GM12864 (cell line): ENCODE measurements around the gene MTRF1.

Experiments used
- DNase-seq: peaks from one replicate; pipeline ENCODE4 v3.0.0-alpha.2; 2011; ENCODE audit warnings: low read depth
- H3K4me3 ChIP-seq: 2 replicates; pipeline ENCODE4 v1.5.1; 2011; ENCODE audit warnings: mild to moderate bottlenecking, low read depth, low read length, control low read depth
- CTCF ChIP-seq: IDR thresholded peaks from 2 replicates; pipeline ENCODE4 v1.5.1; 2011; ENCODE audit warnings: low read depth, mild to moderate bottlenecking, moderate library complexity, low read length, control low read depth, inconsistent platforms; ENCODE audit errors: missing control alignments

MTRF1 gene

DNA sequence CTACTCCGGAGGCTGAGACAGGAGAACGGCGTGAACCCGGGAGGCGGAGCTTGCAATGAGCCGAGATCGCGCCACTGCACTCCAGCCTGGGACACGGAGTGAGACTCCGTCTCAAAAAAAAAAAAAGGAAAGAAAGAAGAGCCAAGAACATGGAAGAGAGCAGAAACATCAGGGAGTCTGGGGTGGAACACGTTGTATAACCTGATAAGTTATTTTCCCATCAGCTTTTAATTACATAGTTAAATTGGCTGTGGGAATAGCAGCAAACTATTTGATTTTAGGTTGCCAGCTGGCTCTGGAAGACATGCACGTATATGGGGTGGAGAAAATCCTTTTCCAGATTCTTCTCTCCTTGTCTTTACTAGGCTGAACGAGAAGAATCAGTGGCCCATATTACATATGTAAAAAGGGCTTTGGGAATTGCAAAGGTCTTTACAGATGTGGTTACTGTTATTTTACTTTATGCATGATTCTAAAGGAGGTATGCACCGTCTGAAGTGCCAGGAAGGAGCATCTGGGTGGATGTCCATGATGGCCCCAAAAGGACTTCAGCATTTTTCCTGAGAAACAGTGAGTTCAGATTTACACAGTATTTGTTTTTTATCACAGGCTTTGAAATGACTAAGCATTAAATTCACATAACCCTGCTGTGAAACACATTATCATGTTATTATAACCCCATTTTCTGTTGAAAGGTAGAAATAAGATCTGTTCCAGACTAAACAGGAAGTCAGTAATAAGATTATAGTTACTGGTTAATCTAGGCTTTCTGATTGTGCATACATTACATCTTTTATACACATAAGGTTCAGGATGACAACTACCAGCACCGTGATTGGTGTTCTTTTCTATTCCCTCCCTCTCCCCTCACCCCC is 43.1 kb upstream of the MTRF1 start:
- no peak for TF ChIP-seq CTCF
- DNase-seq = no peak
- no peak overlapping the region for H3K4me3 ChIP-seq

GRCh38 chr13:41304551-41304950 is 41.2 kb upstream of the MTRF1 start:
- DNase-seq = no peak
- no peak for TF ChIP-seq CTCF
- no peak overlapping the region for H3K4me3 ChIP-seq

GRCh38 chr13:41302743-41303142 is 39.4 kb upstream of the MTRF1 start:
- no peak overlapping the region for H3K4me3 ChIP-seq
- TF ChIP-seq CTCF = no peak
- DNase-seq = no peak

DNA sequence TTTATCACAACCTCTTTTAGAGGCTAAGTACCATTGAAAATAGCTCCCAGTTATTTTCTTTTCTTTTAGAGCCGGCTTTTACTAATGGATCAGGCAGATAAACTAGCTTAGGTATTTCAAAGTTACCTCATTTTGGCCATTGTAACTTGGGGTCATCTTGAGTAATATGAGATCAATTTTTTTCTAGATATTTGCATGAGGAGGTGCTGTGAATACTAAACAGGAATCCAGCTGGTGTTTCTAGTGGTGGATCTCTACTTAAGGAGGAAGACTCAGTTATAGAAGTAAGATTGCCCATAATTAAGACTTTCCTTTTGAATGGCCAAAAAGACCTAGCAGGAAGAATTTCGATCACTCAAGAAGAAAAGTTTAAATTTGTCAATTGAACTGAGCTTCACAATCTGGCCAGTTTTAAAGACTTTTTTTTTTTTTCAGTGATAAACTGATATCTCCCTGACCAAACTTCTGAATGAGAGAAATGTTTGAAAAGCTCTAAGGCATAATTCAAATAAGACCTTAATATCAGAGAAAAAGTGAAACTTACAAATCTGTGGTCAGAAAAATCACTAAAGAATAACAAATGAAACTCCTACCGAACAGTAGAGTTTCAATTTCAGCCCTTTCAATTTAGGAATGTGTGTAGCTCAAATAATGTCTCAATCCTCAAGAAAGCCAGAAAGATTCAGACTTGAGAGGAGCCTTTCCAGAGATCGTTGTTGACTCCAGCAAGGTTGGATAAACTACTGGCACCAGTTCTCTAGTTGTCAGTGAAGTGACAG is 36.1 kb upstream of the MTRF1 start:
- no peak for DNase-seq
- H3K4me3 ChIP-seq = no peak overlapping the region
- TF ChIP-seq CTCF = no peak

DNA sequence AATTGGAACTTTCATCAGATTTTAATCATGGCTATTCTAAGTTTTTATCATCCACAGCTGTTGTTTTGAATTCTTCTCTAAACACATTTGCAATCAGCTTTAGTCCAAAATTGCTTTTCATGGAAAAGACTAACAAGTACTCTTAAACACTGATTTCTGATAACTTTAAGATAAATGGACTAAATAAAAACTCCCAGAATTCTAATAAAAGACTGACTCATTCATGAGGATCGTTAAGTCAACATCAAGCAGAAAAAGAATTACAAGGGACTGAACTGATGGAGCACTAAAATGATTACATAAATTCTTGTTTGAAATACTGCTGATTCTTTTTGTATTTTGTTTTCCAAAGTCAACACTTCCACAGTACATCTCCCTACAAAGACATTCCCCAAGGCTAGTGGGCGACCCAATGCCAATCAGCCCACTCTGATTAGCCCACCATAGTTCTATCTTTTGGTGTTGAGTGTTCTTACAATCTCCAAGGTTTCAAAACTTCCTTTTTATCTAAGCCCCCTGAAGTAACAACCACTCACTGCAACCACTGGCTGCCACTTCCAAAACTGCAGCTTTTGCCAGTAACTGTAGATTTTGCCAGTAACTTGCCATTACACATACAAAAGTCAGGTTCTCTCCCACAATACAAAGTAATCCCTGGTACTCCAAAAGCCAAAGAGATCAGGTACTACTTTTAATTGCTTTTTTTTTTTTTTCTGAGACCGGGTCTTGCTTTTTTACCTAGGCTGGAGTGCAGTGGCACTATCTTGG is 33.7 kb upstream of the MTRF1 start:
- H3K4me3 ChIP-seq = no peak overlapping the region
- TF ChIP-seq CTCF = no peak
- no peak for DNase-seq

GRCh38 chr13:41295973-41296372 is 32.6 kb upstream of the MTRF1 start:
- no peak for DNase-seq
- H3K4me3 ChIP-seq = no peak overlapping the region
- TF ChIP-seq CTCF = no peak
